GM19025 (cell line): ENCODE results near the gene STH.
"Not testable (repeated sequence)": the region's sequence is repeated elsewhere in the genome, so short reads cannot be mapped to it uniquely, and the experiment has no call there.

Source experiments
- ATAC-seq: cut with Tn5 transposase; IDR thresholded peaks from one replicate; pipeline ENCODE4 v1.9.1; 2021; ENCODE audit warnings: mild to moderate bottlenecking, low read depth, moderate library complexity; ENCODE audit not compliant: unreplicated experiment

STH gene

GRCh38 chr17:46001390-46002310 lies 2.6 kb downstream of the STH start:
- ATAC-seq, result no peak

GRCh38 chr17:46002311-46002972 lies 3.4 kb downstream of the STH start:
- ATAC-seq, result peak; percentile 53

- no peak for ATAC-seq
These were observed 3.9 kb downstream of the STH start for GRCh38 chr17:46002973-46003316.

- ATAC-seq, result no peak
These were observed 5.1 kb downstream of the STH start for GRCh38 chr17:46003907-46004748.

- not testable (repeated sequence) for ATAC-seq
These were observed 7.0 kb downstream of the STH start for GRCh38 chr17:46006082-46006481.

- no peak for ATAC-seq
These were observed 8.5 kb downstream of the STH start for GRCh38 chr17:46007461-46007965.

- no peak for ATAC-seq
These were observed 9.5 kb downstream of the STH start for GRCh38 chr17:46008591-46008990.

- ATAC-seq, result no peak
These were observed 10.9 kb downstream of the STH start for GRCh38 chr17:46009681-46010596.

- ATAC-seq, result no peak
These were observed 11.6 kb downstream of the STH start for GRCh38 chr17:46010597-46011186.

- no peak for ATAC-seq
These were observed 12.9 kb downstream of the STH start for GRCh38 chr17:46011711-46012505.

GRCh38 chr17:46012506-46013079 lies 13.5 kb downstream of the STH start:
- no peak for ATAC-seq

- ATAC-seq, result no peak
These were observed 14.1 kb downstream of the STH start for GRCh38 chr17:46013127-46013501.

- ATAC-seq, result no peak
These were observed 14.6 kb downstream of the STH start for GRCh38 chr17:46013502-46014165.

GRCh38 chr17:46019408-46019925 lies 20.4 kb downstream of the STH start:
- not testable (repeated sequence) for ATAC-seq

- no peak for ATAC-seq
These were observed 21.1 kb downstream of the STH start for GRCh38 chr17:46020023-46020761.

GRCh38 chr17:46020998-46021397 lies 21.9 kb downstream of the STH start:
- no peak for ATAC-seq

- ATAC-seq, result not testable (repeated sequence)
These were observed 24.3 kb downstream of the STH start for GRCh38 chr17:46023366-46023765.
